Measurements from ENCODE around the gene COL27A1. TPM values are rescaled to one million over a fixed set of nuclear protein-coding genes. Genes with fewer than 3 reads are reported as not detected.
A peak's percentile ranks its signal among the peaks of the same experiment; 100 is the strongest.

Gene COL27A1
- total and polyA plus RNA-seq, 2 experiments from 2014 or later, result 44.6 to 47.0 TPM

- TF ChIP-seq EZH2 (IDR thresholded peaks at IDR 0.05; ENCODE audit: borderline replicate concordance), result no peak
- no peak for TF ChIP-seq EZH2phosphoT487 (IDR thresholded peaks at IDR 0.05; ENCODE audit: low read depth, severe bottlenecking, unreplicated experiment)
- TF ChIP-seq CTCF (IDR thresholded peaks at IDR 0.05; ENCODE audit: poor library complexity), result no peak
- Histone ChIP-seq H2AFZ (no peak overlapping the region), H3K4me2 (no peak overlapping the region), H3K4me3 (no peak overlapping the region), H3K9me2 (replicated peaks; ENCODE audit: insufficient read depth) (no peaks in the 10 kb centered on the region), H4K20me1 (ENCODE audit: insufficient read depth, poor library complexity, severe bottlenecking) (no peaks in the 10 kb centered on the region), H3K4me1 (ENCODE audit: insufficient read depth) (peaks cover 30% of the 10 kb centered on the region), H3K9me3 (ENCODE audit: low read depth) (no peaks in the 10 kb centered on the region), H3K79me2 (no peaks in the 10 kb centered on the region), H3K36me3 (replicated peaks; ENCODE audit: insufficient read depth, low read depth) (no peaks in the 10 kb centered on the region), H3K27me3 (no peaks in the 10 kb centered on the region), H3K27ac (no peak overlapping the region)
- WGBS (ENCODE audit: low lambda C conversion rate, missing lambda C conversion rate), result 91% methylated on average over 11 of the region's 11 CpGs
- DNase-seq (ENCODE audit: low spot score), result no peak
Observed at GRCh38 chr9:114218264-114219120, 63.2 kb downstream of the COL27A1 start.

- TF ChIP-seq EZH2 (IDR thresholded peaks at IDR 0.05; ENCODE audit: borderline replicate concordance), result no peak
- no peak for TF ChIP-seq EZH2phosphoT487 (IDR thresholded peaks at IDR 0.05; ENCODE audit: low read depth, severe bottlenecking, unreplicated experiment)
- no peak for TF ChIP-seq CTCF (IDR thresholded peaks at IDR 0.05; ENCODE audit: poor library complexity)
- DNase-seq (ENCODE audit: low spot score), result no peak
- no peaks in the 10 kb centered on the region for H3K27me3 ChIP-seq
- no peaks in the 10 kb centered on the region for H4K20me1 ChIP-seq (ENCODE audit: insufficient read depth, poor library complexity, severe bottlenecking)
- no peaks in the 10 kb centered on the region for H3K9me2 ChIP-seq (replicated peaks; ENCODE audit: insufficient read depth)
- WGBS (ENCODE audit: low lambda C conversion rate, missing lambda C conversion rate), result 50% methylated on average over 8 of the region's 8 CpGs
- H3K4me2 ChIP-seq, result no peak overlapping the region
- H3K9me3 ChIP-seq (ENCODE audit: low read depth), result no peaks in the 10 kb centered on the region
- H3K79me2 ChIP-seq, result no peaks in the 10 kb centered on the region
- H3K4me1 ChIP-seq (ENCODE audit: insufficient read depth), result peaks cover 29% of the 10 kb centered on the region
- no peaks in the 10 kb centered on the region for H3K36me3 ChIP-seq (replicated peaks; ENCODE audit: insufficient read depth, low read depth)
- H2AFZ ChIP-seq, result no peak overlapping the region
- H3K4me3 ChIP-seq, result no peak overlapping the region
- H3K27ac ChIP-seq, result peak overlapping the region; percentile 55
Observed at GRCh38 chr9:114220061-114220541, 64.8 kb downstream of the COL27A1 start.

- peaks cover 25% of the 10 kb centered on the region for H3K4me1 ChIP-seq (ENCODE audit: insufficient read depth)
- TF ChIP-seq CTCF (IDR thresholded peaks at IDR 0.05; ENCODE audit: poor library complexity) (no peak), EZH2 (IDR thresholded peaks at IDR 0.05; ENCODE audit: borderline replicate concordance) (no peak), EZH2phosphoT487 (IDR thresholded peaks at IDR 0.05; ENCODE audit: low read depth, severe bottlenecking, unreplicated experiment) (no peak)
- no peak overlapping the region for H2AFZ ChIP-seq
- H3K36me3 ChIP-seq (replicated peaks; ENCODE audit: insufficient read depth, low read depth), result no peaks in the 10 kb centered on the region
- no peak overlapping the region for H3K27ac ChIP-seq
- DNase-seq (ENCODE audit: low spot score), result no peak
- no peak overlapping the region for H3K4me2 ChIP-seq
- no peaks in the 10 kb centered on the region for H3K27me3 ChIP-seq
- H3K9me3 ChIP-seq (ENCODE audit: low read depth), result no peaks in the 10 kb centered on the region
- H4K20me1 ChIP-seq (ENCODE audit: insufficient read depth, poor library complexity, severe bottlenecking), result no peaks in the 10 kb centered on the region
- no peak overlapping the region for H3K4me3 ChIP-seq
- no peaks in the 10 kb centered on the region for H3K9me2 ChIP-seq (replicated peaks; ENCODE audit: insufficient read depth)
- 93% methylated on average over 10 of the region's 10 CpGs for WGBS (ENCODE audit: low lambda C conversion rate, missing lambda C conversion rate)
- H3K79me2 ChIP-seq, result no peaks in the 10 kb centered on the region
Observed at GRCh38 chr9:114221706-114222465, 66.5 kb downstream of the COL27A1 start.
